Vagina (tissue), 2 donors: ENCODE measurements around the gene PLCB1. TPM values are rescaled to one million over a fixed set of nuclear protein-coding genes. Genes with fewer than 3 reads are reported as not detected.

Experiments used
- DNase-seq, 2 donors: peaks; one replicate each; pipeline ENCODE4 v3.0.0-alpha.2; 2017; ENCODE audit errors: extremely low spot score in 2 of 2
- H3K27ac ChIP-seq: fragments of 200-600 bp; sonication (generic); one replicate; pipeline ENCODE4 v1.5.1; 2019
- H3K27me3 ChIP-seq: fragments of 200-600 bp; sonication (generic); one replicate; pipeline ENCODE4 v1.5.1; 2019
- H3K36me3 ChIP-seq, 2 donors: fragments of 200-600 bp; sonication (generic); one replicate each; pipeline ENCODE4 v1.5.1; 2017 to 2019
- H3K4me1 ChIP-seq: fragments of 200-600 bp; sonication (generic); one replicate; pipeline ENCODE4 v1.5.1; 2019
- H3K4me3 ChIP-seq, 2 donors: fragments of 200-600 bp; sonication (generic); 1 replicate in 1 of 2; 2 replicates in 1 of 2; pipeline ENCODE4 v1.5.1; 2016 to 2019
- H3K9me3 ChIP-seq: fragments of 200-600 bp; sonication (generic); one replicate; pipeline ENCODE4 v1.5.1; 2019
- CTCF ChIP-seq, 3 experiments: fragments of 450-650 bp in 2 of 3; fragments of 200-600 bp in 1 of 3; sonication (generic) in 1 of 3; IDR thresholded peaks; one replicate each; pipeline ENCODE4 v1.5.1; 2017 to 2019; ENCODE audit warnings: antibody characterized with exemption in 3 of 3, mild to moderate bottlenecking in 2 of 3, moderate library complexity in 2 of 3
- POLR2A ChIP-seq, 2 donors: fragments of 450-650 bp; IDR thresholded peaks; one replicate each; pipeline ENCODE4 v1.6.1; 2017; ENCODE audit warnings: antibody characterized with exemption in 2 of 2, mild to moderate bottlenecking in 2 of 2, moderate library complexity in 2 of 2
- POLR2AphosphoS5 ChIP-seq, 2 donors: sonication (generic); formaldehyde crosslinking; IDR thresholded peaks; one replicate each; pipeline ENCODE4 v1.9.0; 2017; ENCODE audit warnings: antibody characterized with exemption in 2 of 2, mild to moderate bottlenecking in 2 of 2, low read depth in 1 of 2; ENCODE audit not compliant: insufficient read depth in 1 of 2
- intact Hi-C: fragments of 100-400 bp; cut with DNase I; formaldehyde crosslinking; loops from one replicate; pipeline ENCODE4 v1.15.1; 2023
- total RNA-seq: library from RNA; depleted of rRNA; stranded (reverse); fragments of >200 nt; gene quantifications from one replicate; pipeline ENCODE4 v1.2.3, GENCODE V29; 2016

Gene PLCB1
- total RNA-seq, 1 donor from 2014 or later, result 32.4 TPM

DNA sequence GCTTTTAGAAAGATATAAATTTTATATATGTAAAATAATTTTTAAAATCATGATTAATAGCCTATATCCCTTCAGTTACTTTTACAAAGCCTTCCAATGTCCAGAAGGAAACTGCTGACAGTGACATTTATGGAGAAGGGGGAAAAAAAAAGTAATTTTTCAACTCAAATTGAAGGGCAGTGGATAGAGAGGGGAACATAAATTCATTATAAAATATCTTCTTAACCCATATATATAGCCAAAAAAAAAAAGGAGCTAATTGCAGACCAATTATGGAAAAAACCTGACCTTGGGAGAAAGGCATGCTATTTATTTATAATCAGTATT, 392.9 kb downstream of the PLCB1 start:
- TF ChIP-seq POLR2AphosphoS5 (IDR thresholded peaks at IDR 0.05; ENCODE audit: insufficient read depth in 1 of 2, low read depth in 1 of 2) (no peak), CTCF (IDR thresholded peaks at IDR 0.05) (no peak), POLR2A (IDR thresholded peaks at IDR 0.05) (no peak)
- intact Hi-C loops, result no loop called here
- no peaks in the 10 kb centered on the region for H3K36me3 ChIP-seq
- H3K4me1 ChIP-seq, result no peaks in the 10 kb centered on the region
- no peak overlapping the region for H3K4me3 ChIP-seq
- H3K27me3 ChIP-seq, result no peaks in the 10 kb centered on the region
- H3K9me3 ChIP-seq, result no peaks in the 10 kb centered on the region
- no peak overlapping the region for H3K27ac ChIP-seq
- no peak for DNase-seq

DNA sequence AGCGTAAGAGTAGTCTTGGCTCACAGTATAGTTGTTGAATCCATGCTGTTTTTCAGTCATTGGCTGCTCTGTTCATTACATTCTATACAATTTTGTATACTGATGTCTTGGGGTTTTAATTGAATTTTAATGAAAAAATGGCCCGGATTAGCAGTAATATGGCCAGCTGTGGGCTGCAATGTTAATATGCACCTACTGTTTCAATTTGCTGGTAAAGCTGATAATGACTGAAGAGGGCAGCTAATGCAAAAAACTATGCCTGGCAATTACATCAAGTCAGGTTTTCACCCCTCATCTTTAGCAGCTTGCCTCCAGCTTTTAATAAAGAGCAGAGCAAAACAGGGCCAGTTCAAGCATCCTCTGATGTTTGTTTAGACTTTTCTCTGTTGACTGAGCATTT, 394.5 kb downstream of the PLCB1 start:
- Histone ChIP-seq H3K4me3 (no peak overlapping the region), H3K27ac (no peak overlapping the region), H3K27me3 (no peaks in the 10 kb centered on the region), H3K36me3 (no peaks in the 10 kb centered on the region), H3K9me3 (no peaks in the 10 kb centered on the region), H3K4me1 (no peaks in the 10 kb centered on the region)
- intact Hi-C loops, result no loop called here
- no peak for TF ChIP-seq POLR2AphosphoS5 (IDR thresholded peaks at IDR 0.05; ENCODE audit: insufficient read depth in 1 of 2, low read depth in 1 of 2)
- no peak for TF ChIP-seq CTCF (IDR thresholded peaks at IDR 0.05)
- no peak for TF ChIP-seq POLR2A (IDR thresholded peaks at IDR 0.05)
- DNase-seq, result no peak

DNA sequence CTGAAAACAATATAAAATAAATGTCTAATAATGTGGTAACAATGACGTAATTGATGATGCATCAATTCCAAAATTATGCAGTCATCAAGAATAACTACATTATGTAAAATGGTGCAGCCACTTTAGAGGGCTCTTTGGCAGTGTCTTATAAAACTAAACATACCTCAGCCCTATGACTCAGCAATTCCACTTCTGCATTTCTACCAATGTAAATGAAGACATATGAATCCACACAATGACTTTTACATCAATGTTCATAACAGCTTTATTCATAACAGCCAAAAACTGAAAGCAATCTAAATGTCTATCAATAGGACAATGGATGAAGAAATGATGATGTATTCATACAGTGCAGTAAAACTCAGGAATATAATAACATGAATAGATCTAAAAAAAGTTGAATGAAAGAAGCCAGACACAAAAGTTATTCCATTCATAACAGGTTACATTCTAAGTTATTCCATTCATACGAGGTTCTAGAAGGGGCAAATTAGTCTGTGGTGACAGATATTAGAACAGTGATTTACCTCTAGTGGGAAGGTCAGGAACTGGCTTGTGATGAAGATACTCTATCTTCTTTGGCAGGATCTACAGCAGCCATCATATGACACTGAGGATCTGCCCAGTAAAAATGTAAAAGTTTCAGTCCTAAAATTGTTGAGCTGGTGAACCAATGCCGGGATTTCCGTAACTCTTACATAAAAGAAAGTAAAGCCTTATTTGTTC, 396.1 kb downstream of the PLCB1 start:
- Histone ChIP-seq H3K9me3 (no peaks in the 10 kb centered on the region), H3K36me3 (no peaks in the 10 kb centered on the region), H3K4me1 (no peaks in the 10 kb centered on the region), H3K27ac (no peak overlapping the region), H3K27me3 (no peaks in the 10 kb centered on the region), H3K4me3 (no peak overlapping the region)
- TF ChIP-seq POLR2AphosphoS5 (IDR thresholded peaks at IDR 0.05; ENCODE audit: insufficient read depth in 1 of 2, low read depth in 1 of 2) (no peak), CTCF (IDR thresholded peaks at IDR 0.05) (no peak), POLR2A (IDR thresholded peaks at IDR 0.05) (no peak)
- intact Hi-C loops, result no loop called here
- DNase-seq, result no peak

- intact Hi-C loops, result no loop called here
- H3K36me3 ChIP-seq, result no peaks in the 10 kb centered on the region
- no peak for DNase-seq
- H3K27ac ChIP-seq, result no peak overlapping the region
- H3K4me1 ChIP-seq, result no peaks in the 10 kb centered on the region
- no peaks in the 10 kb centered on the region for H3K27me3 ChIP-seq
- H3K9me3 ChIP-seq, result no peaks in the 10 kb centered on the region
- no peak overlapping the region for H3K4me3 ChIP-seq
- TF ChIP-seq CTCF (IDR thresholded peaks at IDR 0.05) (no peak), POLR2A (IDR thresholded peaks at IDR 0.05) (no peak), POLR2AphosphoS5 (IDR thresholded peaks at IDR 0.05; ENCODE audit: insufficient read depth in 1 of 2, low read depth in 1 of 2) (no peak)
Observed at GRCh38 chr20:8530022-8530421, 398.0 kb downstream of the PLCB1 start.

- DNase-seq, result no peak
- Histone ChIP-seq H3K27ac (no peak overlapping the region), H3K4me1 (no peaks in the 10 kb centered on the region), H3K4me3 (no peak overlapping the region), H3K27me3 (no peaks in the 10 kb centered on the region), H3K9me3 (no peaks in the 10 kb centered on the region), H3K36me3 (no peaks in the 10 kb centered on the region)
- no peak for TF ChIP-seq POLR2A (IDR thresholded peaks at IDR 0.05)
- TF ChIP-seq CTCF (IDR thresholded peaks at IDR 0.05), result no peak
- TF ChIP-seq POLR2AphosphoS5 (IDR thresholded peaks at IDR 0.05; ENCODE audit: insufficient read depth in 1 of 2, low read depth in 1 of 2), result no peak
- intact Hi-C loops, result no loop called here
Observed at GRCh38 chr20:8532169-8532568, 400.1 kb downstream of the PLCB1 start.
